ENCODE measurements around the gene TMEM9.

DNA sequence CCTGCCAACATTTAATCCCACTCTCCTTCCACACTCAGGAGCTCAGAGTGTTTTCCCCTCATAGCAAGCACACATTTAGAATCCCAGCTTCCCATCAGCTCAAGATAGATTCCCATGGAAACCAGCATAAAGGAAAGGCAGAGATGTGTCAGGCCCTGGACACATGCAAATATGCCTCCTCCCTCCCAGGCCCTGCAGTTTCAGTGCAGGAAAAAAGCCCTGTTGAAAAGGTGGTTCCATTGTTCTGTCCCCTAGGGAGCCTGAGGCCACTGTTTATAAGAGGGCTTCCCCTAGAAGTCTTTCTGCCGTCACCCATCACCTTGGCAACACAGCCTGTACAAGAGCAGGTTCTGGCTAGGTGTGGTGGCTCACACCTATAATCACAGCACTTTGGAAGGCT is 45.7 kb downstream of the TMEM9 start:
- TF ChIP-seq, protein P1, sequence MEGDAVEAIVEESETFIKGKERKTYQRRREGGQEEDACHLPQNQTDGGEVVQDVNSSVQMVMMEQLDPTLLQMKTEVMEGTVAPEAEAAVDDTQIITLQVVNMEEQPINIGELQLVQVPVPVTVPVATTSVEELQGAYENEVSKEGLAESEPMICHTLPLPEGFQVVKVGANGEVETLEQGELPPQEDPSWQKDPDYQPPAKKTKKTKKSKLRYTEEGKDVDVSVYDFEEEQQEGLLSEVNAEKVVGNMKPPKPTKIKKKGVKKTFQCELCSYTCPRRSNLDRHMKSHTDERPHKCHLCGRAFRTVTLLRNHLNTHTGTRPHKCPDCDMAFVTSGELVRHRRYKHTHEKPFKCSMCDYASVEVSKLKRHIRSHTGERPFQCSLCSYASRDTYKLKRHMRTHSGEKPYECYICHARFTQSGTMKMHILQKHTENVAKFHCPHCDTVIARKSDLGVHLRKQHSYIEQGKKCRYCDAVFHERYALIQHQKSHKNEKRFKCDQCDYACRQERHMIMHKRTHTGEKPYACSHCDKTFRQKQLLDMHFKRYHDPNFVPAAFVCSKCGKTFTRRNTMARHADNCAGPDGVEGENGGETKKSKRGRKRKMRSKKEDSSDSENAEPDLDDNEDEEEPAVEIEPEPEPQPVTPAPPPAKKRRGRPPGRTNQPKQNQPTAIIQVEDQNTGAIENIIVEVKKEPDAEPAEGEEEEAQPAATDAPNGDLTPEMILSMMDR (IDR thresholded peaks at IDR 0.05; ENCODE audit: poor library complexity), result no peak
- no peak for TF ChIP-seq EZH2 (IDR thresholded peaks at IDR 0.05; ENCODE audit: borderline replicate concordance)
- TF ChIP-seq EZH2phosphoT487 (IDR thresholded peaks at IDR 0.05; ENCODE audit: low read depth, severe bottlenecking, unreplicated experiment), result no peak
